ENCODE data around the gene TMEM63B. TPM values are rescaled to one million over a fixed set of nuclear protein-coding genes. Genes with fewer than 3 reads are reported as not detected.
A peak's percentile ranks its signal among the peaks of the same experiment; 100 is the strongest.

TMEM63B gene
- total and polyA plus RNA-seq, 9 of the 15 experiments (the other 6 are each of a cell fraction or from before 2014, with no cell fraction given), result 0.14 to 39.4 (median 14.4) TPM

GRCh38 chr6:44128020-44128917, 915 bp downstream of the TMEM63B start (continued):
- TF ChIP-seq HOMEZ (CRISPR knock-in tag; IDR thresholded peaks at IDR 0.05), result no peak
- no peak for TF ChIP-seq ZFX (CRISPR knock-in tag; IDR thresholded peaks at IDR 0.05)
- no peak for TF ChIP-seq ZNF133 (CRISPR knock-in tag; IDR thresholded peaks at IDR 0.05)
- no peak for TF ChIP-seq HNRNPK (IDR thresholded peaks at IDR 0.05; ENCODE audit: low read depth, low read length, poor library complexity, severe bottlenecking)
- TF ChIP-seq PREB (CRISPR knock-in tag; IDR thresholded peaks at IDR 0.05), result no peak
- peak; percentile 52 for TF ChIP-seq HMGN3 (IDR thresholded peaks at IDR 0.05; ENCODE audit: borderline replicate concordance, extremely low read depth, insufficient read length, low read depth, low read length)
- no peak for TF ChIP-seq ZBTB1 (CRISPR knock-in tag; IDR thresholded peaks at IDR 0.05; ENCODE audit: borderline replicate concordance, low read depth)
- no peak for TF ChIP-seq CHD4 (IDR thresholded peaks at IDR 0.05; ENCODE audit: insufficient read depth, insufficient replicate concordance, low read depth, low read length, poor library complexity, severe bottlenecking)
- TF ChIP-seq ZNF76 (CRISPR knock-in tag; IDR thresholded peaks at IDR 0.05; ENCODE audit: borderline replicate concordance), result no peak
- no peak for TF ChIP-seq CSDE1 (IDR thresholded peaks at IDR 0.05)
- TF ChIP-seq NR4A1 (CRISPR knock-in tag; IDR thresholded peaks at IDR 0.05), result no peak
- TF ChIP-seq NR4A1 (tag; IDR thresholded peaks at IDR 0.05), result no peak
- TF ChIP-seq C11orf30 (IDR thresholded peaks at IDR 0.05; ENCODE audit: low read depth), result no peak
- no peak; the same call in 1 of the 2 replicates for TF ChIP-seq SMARCA4 (IDR thresholded peaks at IDR 0.05)
- TF ChIP-seq PML (IDR thresholded peaks at IDR 0.05; ENCODE audit: low read length), result no peak
- TF ChIP-seq ZKSCAN8 (CRISPR knock-in tag; IDR thresholded peaks at IDR 0.05), result no peak
- 0 out of 2 replicates have a peak, but pooled peaks have one; percentile 49 for TF ChIP-seq FOXK1 (CRISPR knock-in tag; IDR thresholded peaks at IDR 0.05; ENCODE audit: borderline replicate concordance)
- TF ChIP-seq CXXC5 (CRISPR knock-in tag; IDR thresholded peaks at IDR 0.05), result peak; percentile 46; the same call in 1 of the 2 replicates
- peak in 1 of 2 experiments; percentile 66 for TF ChIP-seq E2F6 (IDR thresholded peaks at IDR 0.05; ENCODE audit: borderline replicate concordance in 1 of 2, extremely low read depth in 1 of 2, insufficient read depth in 1 of 2, insufficient read length in 1 of 2, low read depth in 1 of 2, low read length in 1 of 2, poor library complexity in 1 of 2, severe bottlenecking in 1 of 2)
- TF ChIP-seq POU5F1 (IDR thresholded peaks at IDR 0.05; ENCODE audit: borderline replicate concordance, low read depth, low read length, partially characterized antibody), result no peak
- no peak for TF ChIP-seq ZNF639 (CRISPR knock-in tag; conservative IDR thresholded peaks at IDR 0.05 in 1 of 2, IDR thresholded peaks at IDR 0.05 in 1 of 2)
